Muscle of arm (tissue), 12 donors: Measurements from ENCODE around the gene KRTAP29-1. TPM values are rescaled to one million over a fixed set of nuclear protein-coding genes. Genes with fewer than 3 reads are reported as not detected.
"Not testable (repeated sequence)": the region's sequence is repeated elsewhere in the genome, so short reads cannot be mapped to it uniquely, and the experiment has no call there.

ENCODE experiments used
- DNase-seq: peaks from one replicate; pipeline ENCODE4 v3.0.0-alpha.2; 2013
- polyA plus RNA-seq, 12 donors: library from polyadenylated mRNA; unstranded; fragments of 120-200 nt; gene quantifications; one replicate each; pipeline ENCODE4 v1.2.1, GENCODE V29; 2013; ENCODE audit not compliant: insufficient read length in 12 of 12

Gene KRTAP29-1
- polyA plus RNA-seq, 12 donors = not detected

DNA sequence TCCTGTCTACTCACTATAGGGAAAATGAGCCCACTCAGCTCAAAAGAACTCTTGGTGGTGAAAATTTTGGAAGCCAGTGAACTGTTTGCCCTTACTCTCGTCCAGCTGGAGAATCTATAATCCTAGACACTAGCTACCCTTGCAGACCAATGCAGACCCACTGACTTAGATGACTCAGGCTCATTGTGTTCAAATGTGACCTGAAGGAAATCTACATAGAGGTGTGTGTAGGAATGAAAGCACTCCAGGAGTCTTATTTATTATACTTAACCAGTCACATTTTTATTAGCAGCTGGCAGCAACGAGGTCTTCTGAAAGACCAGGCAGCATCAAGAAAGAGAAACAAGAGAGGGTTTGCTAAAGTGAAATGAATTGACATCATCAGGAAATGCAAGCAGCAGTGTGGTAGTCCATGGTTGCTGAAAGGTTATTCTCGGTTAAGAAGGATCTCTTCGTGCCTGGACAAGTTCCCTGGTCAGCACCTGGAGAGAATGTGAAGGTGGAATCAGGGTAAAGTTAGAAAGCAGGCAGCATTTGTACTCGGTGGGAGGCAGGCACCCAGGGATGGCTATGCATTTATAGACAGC, 1.4 kb downstream of the KRTAP29-1 start:
- DNase-seq = no peak

- DNase-seq = no peak
Measured at GRCh38 chr17:41298458-41299135, 4.1 kb downstream of the KRTAP29-1 start.

DNA sequence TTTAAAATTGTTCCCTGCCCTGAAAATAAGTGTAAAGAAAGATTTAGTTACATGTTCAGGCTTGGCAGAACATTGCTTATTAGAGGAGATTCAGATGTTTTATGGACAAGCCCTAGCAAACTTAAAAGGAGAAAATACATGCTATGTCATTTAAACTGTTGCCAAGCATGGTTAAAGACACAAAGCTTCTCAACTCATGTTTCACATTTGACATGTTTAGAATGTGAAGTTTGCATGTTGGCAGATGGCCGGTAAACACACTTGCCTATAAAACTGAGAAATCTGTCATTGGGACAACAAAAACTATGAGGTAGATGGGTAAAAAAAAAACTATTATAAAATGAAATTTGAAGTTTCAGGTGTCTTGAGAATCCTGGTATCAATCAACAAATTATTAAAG, 5.8 kb downstream of the KRTAP29-1 start:
- DNase-seq = no peak

DNA sequence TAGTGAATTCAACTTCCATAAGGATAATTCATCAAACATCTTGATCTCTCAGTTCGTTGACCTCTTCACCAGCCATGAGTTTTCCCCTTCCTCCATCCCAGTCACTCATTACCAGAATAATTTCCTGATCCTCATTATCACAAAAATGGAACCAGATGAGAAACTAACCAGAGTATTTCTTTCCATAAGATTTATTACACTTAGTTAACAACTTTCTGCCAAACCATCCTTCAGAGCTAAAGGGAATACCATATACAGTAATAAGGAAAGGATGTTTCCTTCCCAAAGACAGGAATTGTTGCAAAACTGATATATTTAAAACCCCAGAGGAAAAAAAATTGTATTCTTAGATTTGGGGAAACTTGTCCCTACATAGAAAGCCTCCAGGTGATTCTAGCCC, 8.6 kb downstream of the KRTAP29-1 start:
- DNase-seq = no peak

DNA sequence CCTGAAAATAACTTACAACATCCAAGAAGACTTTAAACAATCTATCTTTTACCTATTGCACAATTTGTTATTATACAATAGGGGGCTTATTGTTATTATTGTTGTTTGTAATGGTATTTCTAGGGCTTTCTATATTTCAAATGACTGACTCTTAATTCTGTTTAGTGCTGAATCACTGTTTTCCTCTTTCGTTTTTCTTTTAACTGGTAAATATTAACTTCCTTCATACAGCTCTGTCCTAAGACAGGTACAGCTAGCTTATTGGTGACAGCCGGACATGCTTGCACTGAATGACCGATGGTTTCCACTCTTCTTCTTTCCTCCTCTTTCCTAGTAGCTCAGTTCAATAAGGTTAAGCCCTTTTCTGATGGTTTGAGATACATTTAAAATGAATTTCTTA, 15.6 kb downstream of the KRTAP29-1 start:
- DNase-seq = no peak

DNA sequence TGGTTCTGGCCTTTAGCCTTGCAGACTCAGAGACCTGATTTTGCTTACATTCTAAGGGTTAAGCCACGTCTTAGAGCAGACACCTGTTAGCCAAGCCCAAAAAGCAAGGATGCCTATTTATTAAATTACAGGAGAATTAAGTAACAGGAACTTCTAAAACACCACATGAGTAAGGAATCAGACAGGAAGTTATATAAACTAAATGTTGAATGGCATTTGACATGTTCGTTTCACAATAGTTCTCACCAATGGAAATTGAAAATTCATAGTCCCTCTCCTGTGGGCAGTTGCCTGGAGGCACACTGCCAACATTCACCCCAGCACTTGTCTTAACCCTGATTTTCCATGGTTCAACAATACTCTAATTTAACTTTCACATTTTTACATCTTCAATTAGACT, 18.1 kb downstream of the KRTAP29-1 start:
- DNase-seq = no peak

GRCh38 chr17:41284043-41284442, 18.6 kb downstream of the KRTAP29-1 start:
- DNase-seq = no peak

GRCh38 chr17:41278176-41278955, 24.3 kb downstream of the KRTAP29-1 start:
- no peak for DNase-seq

- DNase-seq = not testable (repeated sequence)
Measured at GRCh38 chr17:41275648-41276190, 26.9 kb downstream of the KRTAP29-1 start, which contains the start of gene KRTAP9-7. Gene KRTAP9-7, plus strand, starts transcription at chr17:41275698. Its CDS starts 0 bp downstream, at chr17:41275698.

DNA sequence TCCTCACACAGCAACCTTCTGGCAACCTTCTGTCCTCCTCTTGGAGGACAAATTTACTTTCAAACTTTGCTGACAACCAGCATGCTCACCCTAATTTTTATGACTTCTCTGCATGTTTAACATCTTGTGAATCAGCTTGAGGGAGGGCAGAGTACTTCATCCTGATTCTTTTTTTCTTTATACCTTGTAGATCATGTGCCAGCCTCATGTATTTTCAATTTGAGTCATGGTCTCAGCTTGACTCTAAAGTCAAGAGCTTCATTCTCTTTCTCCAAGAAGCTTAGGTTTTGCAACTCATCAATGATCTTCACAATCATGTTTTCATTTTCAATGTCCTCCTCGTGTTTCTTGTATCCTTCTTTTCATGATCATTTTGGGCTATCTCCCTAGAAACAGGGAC, 30.8 kb downstream of the KRTAP29-1 start:
- no peak for DNase-seq

- not testable (repeated sequence) for DNase-seq
Measured at GRCh38 chr17:41271323-41271722, 31.3 kb downstream of the KRTAP29-1 start.

- DNase-seq = no peak
Measured at GRCh38 chr17:41267711-41268110, 34.9 kb downstream of the KRTAP29-1 start.

- no peak for DNase-seq
Measured at GRCh38 chr17:41265078-41265477, 37.6 kb downstream of the KRTAP29-1 start, which contains the start of gene KRTAP9-6. Gene KRTAP9-6, plus strand, starts transcription at chr17:41265378. Its CDS starts 0 bp downstream, at chr17:41265378.

GRCh38 chr17:41264599-41264998, 38.1 kb downstream of the KRTAP29-1 start:
- no peak for DNase-seq

- no peak for DNase-seq
Measured at GRCh38 chr17:41263212-41263611, 39.4 kb downstream of the KRTAP29-1 start.

DNA sequence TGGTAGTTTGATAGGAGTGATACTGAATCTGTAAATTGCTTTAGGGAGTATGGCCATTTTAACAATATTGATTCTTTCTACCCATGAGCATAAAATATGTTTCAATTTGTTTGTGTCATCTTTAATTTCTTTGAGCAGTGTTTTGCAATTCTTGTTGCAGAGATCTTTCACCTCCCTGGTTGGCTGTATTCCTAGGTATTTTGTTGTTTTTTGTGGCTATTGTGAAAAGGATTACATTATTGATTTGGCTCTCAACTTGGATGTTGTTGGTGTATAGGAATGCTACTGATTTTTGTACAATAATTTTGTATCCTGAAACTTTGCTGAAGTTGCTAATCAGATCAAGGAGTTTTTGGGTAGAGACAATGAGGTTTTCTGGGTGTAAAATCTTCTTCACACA, 44.2 kb downstream of the KRTAP29-1 start:
- no peak for DNase-seq

DNA sequence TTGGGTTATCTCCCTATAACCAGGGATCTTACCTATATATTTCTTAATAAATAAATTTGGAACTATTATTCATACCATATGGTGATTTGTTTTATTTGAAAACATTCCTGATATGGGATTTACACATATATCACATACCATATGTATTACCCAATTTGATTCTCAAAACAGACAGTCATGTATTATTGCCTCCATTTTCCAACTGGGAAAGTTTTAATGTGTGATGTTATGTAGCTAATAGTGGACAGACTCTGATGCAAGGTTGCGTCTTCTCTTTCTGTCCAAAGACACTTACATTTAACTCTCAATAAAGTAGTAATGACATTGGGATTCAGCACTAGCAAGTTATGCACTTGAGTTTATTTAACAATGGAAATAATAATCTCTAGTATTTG, 46.4 kb downstream of the KRTAP29-1 start:
- no peak for DNase-seq

DNA sequence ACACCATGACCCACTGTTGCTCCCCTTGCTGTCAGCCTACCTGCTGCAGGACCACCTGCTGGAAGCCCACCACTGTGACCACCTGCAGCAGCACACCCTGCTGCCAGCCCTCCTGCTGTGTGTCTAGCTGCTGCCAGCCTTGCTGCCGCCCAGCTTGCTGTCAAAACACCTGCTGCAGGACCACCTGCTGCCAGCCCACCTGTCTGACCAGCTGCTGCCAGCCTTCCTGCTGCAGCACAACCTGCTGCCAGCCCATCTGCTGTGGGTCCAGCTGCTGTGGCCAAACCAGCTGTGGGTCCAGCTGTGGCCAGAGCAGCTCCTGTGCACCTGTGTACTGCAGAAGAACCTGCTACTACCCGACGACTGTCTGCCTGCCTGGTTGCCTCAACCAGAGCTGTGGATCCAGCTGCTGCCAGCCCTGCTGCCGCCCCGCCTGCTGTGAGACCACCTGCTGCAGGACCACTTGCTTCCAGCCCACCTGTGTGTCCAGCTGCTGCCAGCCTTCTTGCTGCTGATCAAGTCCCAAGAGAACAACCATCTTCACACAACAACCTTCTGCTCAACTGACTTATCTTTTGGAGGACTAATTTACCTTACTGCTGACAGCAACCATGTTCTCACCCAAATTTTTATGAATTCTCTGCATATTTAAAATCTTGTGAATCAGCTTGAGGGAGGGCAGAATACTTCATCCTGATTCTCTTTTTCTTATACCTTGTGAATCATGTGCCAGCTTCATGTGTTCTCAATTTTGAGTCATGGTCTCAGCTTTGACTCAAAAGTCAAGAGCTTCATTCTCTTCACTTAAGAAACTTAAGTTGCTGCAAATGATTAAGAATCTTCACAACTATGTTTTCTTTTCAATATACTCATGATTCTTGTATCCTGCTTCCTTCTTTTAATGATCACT, 47.0 kb downstream of the KRTAP29-1 start, which contains the start of gene KRTAP9-9:
Gene KRTAP9-9 (plus strand): TSS at position 4 of the 910 bp plus-strand sequence.
- DNase-seq = not testable (repeated sequence)

DNA sequence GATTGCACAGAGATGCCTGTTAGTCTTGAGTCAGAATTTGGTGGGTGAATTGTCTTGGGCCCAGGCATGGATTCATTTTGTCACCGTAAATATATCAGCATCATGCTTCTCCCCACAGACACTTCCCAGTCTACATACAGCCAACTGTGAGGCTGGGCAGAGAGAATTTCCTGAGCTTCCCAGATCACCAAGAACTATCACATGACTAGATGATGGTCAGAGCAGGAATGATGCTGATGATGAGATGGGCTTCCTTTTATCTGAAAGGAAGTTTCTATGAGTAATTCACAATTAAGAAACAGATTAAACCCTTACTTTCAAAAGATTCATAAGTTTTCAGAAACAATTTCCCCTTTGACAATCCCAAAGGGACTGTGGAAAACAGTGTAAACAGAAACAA, 47.8 kb downstream of the KRTAP29-1 start:
- DNase-seq = no peak
